GM19372 (cell line): ENCODE results near the gene HLTF.
"Not testable (repeated sequence)": the region's sequence is repeated elsewhere in the genome, so short reads cannot be mapped to it uniquely, and the experiment has no call there.

Source experiments
- ATAC-seq: cut with Tn5 transposase; IDR thresholded peaks from one replicate; pipeline ENCODE4 v1.9.1; 2021; ENCODE audit warnings: mild to moderate bottlenecking, low read depth, moderate library complexity; ENCODE audit not compliant: unreplicated experiment

HLTF gene, protein sequence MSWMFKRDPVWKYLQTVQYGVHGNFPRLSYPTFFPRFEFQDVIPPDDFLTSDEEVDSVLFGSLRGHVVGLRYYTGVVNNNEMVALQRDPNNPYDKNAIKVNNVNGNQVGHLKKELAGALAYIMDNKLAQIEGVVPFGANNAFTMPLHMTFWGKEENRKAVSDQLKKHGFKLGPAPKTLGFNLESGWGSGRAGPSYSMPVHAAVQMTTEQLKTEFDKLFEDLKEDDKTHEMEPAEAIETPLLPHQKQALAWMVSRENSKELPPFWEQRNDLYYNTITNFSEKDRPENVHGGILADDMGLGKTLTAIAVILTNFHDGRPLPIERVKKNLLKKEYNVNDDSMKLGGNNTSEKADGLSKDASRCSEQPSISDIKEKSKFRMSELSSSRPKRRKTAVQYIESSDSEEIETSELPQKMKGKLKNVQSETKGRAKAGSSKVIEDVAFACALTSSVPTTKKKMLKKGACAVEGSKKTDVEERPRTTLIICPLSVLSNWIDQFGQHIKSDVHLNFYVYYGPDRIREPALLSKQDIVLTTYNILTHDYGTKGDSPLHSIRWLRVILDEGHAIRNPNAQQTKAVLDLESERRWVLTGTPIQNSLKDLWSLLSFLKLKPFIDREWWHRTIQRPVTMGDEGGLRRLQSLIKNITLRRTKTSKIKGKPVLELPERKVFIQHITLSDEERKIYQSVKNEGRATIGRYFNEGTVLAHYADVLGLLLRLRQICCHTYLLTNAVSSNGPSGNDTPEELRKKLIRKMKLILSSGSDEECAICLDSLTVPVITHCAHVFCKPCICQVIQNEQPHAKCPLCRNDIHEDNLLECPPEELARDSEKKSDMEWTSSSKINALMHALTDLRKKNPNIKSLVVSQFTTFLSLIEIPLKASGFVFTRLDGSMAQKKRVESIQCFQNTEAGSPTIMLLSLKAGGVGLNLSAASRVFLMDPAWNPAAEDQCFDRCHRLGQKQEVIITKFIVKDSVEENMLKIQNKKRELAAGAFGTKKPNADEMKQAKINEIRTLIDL

DNA sequence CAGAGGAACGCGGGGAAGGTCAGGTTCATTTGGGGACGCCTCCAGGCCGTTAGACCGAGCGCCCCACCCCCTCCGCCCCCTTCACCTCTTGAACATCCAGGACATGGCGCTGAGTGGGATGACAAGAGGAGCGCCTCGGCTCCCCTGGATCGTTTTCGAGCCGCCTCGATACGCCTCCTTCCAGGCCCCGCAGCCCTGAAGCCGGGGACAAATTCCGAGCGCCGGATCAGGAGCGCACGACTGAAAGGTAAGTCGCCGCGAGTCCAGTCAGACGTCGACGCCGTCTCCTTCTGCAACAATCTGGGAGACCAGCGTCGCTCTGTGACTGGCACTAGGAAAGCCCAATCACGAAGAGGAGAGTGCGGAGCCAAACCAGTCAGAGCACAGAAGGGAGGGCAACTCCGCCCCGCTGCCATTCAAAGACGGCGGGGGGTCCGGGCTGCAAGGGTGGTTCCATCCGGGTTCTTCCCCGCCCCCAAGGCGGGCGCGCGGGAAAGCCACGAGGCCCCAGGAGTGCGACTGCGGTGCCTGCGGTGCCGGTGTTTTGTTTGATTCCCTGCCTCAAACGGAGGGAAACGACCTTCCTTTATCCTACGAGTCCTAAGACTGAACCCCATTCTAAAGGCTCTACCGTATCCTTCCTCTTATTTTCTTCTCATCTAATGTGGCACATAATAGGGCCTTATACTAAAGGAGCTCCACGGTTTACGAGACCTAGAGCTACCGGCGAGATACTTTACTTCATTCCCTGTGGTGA is at the start of gene HLTF:
TSS of gene HLTF (minus strand) at position 302 of the 757 bp plus-strand sequence. CDS start at position 105, 197 bp downstream.
- peak; percentile 98 for ATAC-seq

DNA sequence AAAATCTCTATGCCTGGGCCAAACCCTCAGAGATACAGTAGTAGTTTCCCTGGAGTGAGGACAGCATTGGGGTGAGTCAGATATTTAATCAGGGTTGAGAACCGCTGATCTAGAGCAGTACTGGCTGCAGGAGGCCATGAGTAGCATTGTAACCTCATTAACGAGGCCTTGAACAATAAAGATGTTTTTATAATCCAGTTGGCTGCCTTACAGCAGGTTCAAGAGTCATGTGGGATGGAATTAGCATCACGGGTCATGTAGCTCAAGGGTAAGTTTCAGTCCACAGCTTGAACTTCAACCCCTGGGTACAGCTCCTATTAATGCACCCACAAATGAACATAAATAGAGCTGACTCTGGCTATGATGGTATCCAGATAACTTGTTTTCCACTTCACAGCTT is 48.2 kb upstream of the HLTF start:
- no peak for ATAC-seq

GRCh38 chr3:149131589-149131988 is 45.3 kb upstream of the HLTF start:
- no peak for ATAC-seq

GRCh38 chr3:149129326-149130205 is 43.2 kb upstream of the HLTF start, which contains the start of gene HPS3:
Gene HPS3 (plus strand): TSS chr3:149129638. CDS start chr3:149129724, 86 bp downstream.
- peak; percentile 91 for ATAC-seq

DNA sequence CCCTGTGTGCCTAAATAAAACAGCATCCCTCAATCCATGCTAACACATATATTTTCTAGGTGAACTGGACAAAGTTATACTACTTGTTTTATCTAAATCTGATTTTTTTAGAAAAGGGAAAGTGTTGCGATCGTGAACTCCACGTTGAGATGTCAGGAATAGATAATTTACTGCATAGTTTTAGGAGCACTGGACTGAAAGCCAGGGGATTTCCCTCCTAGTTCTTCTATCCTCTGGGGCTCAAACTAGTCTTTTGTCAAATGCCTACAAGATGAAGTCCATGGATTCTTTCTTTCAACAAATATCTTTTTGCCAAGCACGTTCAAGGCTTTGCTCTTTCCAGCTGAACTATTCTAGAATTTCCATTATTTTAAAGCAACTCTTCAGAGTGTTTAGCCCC is 42.5 kb upstream of the HLTF start:
- ATAC-seq, result no peak

- no peak for ATAC-seq
These were observed 36.6 kb upstream of the HLTF start for GRCh38 chr3:149122721-149123578.

- ATAC-seq, result peak; percentile 81
These were observed 34.0 kb upstream of the HLTF start for GRCh38 chr3:149120051-149120972.

DNA sequence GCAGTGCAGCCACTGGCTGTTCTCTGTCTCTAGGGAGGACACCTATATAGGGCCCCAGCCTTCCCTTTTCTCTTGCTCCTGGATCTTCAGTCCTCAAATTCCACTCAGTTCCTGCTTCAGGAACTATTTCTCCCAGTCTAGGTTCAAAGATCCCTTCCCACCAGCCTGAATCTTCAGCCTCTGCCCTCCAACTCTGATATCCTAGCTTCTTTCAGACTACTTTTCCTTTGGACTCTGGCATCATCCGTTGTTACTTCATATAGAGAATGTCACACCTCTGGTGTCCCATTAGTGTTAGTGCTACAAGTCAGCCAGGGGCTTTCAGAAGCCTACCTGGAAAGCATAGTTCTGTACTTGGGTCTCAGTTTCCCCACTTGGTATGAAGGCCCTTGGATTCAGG is 33.1 kb upstream of the HLTF start:
- no peak for ATAC-seq

- no peak for ATAC-seq
These were observed 32.4 kb upstream of the HLTF start for GRCh38 chr3:149118724-149119123.

DNA sequence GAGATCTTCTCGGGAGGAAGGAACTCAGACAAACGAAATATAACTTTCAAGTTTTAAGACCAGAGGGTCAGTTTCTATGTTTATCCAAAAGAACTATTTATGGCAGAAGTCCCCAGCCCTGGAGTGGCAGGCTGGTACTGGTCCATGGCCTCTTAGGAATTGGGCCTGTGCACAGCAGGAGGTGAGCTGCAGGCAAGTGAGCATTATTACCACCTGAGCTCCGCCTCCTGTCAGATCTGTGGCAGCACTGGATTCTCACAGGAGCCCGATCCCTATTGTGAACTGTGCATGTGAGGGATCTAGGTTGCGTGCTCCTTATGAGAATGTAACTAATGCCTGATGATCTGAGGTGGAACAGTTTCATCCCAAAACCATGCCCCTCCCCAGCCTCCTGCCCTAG is 28.8 kb upstream of the HLTF start:
- no peak for ATAC-seq

DNA sequence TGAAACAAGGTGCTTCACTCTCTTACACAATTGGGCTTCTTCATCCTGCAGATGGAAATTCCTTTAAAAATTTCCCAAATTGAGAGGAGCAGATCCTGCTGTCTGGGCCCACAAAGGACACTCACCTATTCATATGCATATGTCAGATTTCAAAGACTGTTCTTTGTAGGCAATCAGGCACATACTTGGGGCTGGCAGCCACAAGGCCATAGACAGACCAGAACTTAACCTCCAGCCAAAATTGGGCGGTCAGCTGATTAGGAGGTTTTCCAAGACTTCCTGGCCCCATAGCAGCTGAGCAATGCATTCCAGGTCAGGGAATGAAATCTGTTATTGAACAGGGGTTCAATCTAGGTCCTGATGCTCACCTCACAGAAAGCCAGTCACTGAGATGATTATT is 28.1 kb upstream of the HLTF start:
- no peak for ATAC-seq

DNA sequence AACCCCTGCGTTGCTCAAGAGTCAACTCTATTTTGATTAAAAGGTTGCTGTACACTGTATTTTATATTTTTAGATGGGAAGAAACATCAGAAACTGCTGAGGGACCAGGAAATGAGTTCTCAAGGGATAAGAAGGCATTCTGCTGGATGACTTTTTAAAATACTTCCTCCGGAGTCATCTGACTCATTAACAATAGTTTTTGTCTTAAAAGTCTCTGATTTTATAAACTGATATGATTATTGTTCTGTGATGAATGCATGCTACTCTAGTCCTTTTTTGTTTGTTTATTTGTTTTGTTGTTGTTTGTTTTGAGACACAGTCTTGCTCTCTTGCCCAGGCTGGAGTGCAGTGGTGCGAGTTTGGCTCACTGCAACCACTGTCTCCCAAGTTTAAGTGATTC is 18.2 kb upstream of the HLTF start:
- ATAC-seq, result no peak

DNA sequence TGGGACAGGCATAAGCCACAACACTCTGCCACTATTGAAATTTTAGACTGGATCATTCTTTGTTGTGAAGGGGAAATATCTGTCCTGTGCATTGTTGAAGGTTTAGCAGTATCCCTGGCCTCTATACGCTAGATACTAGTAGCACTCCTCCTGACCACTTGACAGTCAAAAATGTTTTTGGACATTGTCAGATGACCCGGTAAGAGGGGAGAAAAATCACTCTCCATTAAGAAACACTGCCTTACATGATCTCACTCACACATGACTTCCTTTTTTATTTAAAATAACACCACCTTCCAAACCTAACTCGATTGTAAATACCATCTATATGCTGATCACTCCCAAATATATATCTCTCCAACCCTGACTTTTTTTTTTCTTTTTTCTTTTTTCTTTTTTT is 15.3 kb upstream of the HLTF start:
- ATAC-seq, result no peak

DNA sequence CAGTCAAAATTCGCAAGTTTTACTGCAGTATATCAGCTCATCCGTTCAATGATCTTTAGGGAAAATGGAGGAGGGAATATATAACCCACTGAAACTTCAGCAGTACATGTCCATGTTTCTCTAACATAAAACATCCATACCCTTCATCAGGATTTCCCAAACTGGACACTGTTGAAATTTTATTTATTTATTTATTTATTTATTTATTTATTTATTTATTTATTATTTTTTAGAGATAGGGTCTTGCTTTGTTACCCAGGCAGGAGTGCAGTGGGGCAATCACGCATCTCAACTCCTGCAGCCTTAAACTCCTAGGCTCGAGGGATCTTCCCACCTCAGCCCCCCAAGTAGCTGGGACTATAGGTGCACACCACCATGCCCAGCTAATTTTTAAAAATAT is 14.8 kb upstream of the HLTF start:
- ATAC-seq, result no peak

DNA sequence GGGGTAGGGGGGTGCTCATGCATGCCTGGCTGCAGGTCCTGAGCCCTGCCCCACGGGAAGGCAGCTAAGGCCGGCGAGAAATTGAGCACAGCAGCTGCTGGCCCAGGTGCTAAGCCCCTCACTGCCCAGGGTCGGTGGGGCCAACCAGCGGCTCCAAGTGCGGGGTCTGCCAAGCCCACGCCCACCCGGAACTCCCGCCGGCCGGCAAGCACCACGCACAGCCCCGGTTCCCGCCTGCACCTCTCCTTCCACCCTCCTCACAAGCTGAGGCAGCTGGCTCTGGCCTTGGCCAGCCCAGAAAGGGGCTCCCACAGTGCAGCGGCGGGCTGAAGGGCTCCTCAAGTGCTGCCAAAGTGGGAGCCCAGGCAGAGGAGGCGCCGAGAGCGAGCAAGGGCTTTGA is 11.7 kb upstream of the HLTF start:
- not testable (repeated sequence) for ATAC-seq

GRCh38 chr3:149095487-149095886 is 9.2 kb upstream of the HLTF start:
- peak; percentile 81 for ATAC-seq

- ATAC-seq, result no peak
These were observed 5.7 kb upstream of the HLTF start for GRCh38 chr3:149091983-149092382.

GRCh38 chr3:149090907-149091306 is 4.6 kb upstream of the HLTF start:
- no peak for ATAC-seq
